H1 (cell line): ENCODE measurements around the gene RPL38.

ENCODE experiments used
- EGR1 ChIP-seq: IDR thresholded peaks from 2 replicates; pipeline ENCODE4 v1.6.1; 2011; ENCODE audit warnings: low read depth, low read length, borderline replicate concordance
- NANOG ChIP-seq: IDR thresholded peaks from 2 replicates; pipeline ENCODE4 v1.6.1; 2011; ENCODE audit warnings: low read length, low read depth, mild to moderate bottlenecking, inconsistent platforms; ENCODE audit not compliant: insufficient read depth, poor library complexity, severe bottlenecking
- POLR2A ChIP-seq, 2 experiments: IDR thresholded peaks; 1 replicate in 1 of 2; 2 replicates in 1 of 2; pipeline ENCODE4 v1.6.1; 2011; ENCODE audit warnings: low read depth in 2 of 2, low read length in 2 of 2, mild to moderate bottlenecking in 2 of 2; ENCODE audit errors: control extremely low read depth in 1 of 2
- SP1 ChIP-seq: IDR thresholded peaks from 2 replicates; pipeline ENCODE4 v1.6.1; 2011; ENCODE audit warnings: low read depth, low read length
- SRF ChIP-seq: IDR thresholded peaks from 2 replicates; pipeline ENCODE4 v1.6.1; 2011; ENCODE audit warnings: mild to moderate bottlenecking, low read depth, low read length, moderate library complexity
- TEAD4 ChIP-seq: IDR thresholded peaks from 2 replicates; pipeline ENCODE4 v1.6.1; 2012; ENCODE audit warnings: low read depth, low read length, inconsistent platforms, mixed read lengths
- TF ChIP-seq, protein P1 (sequence below), 3 experiments: IDR thresholded peaks; 1 replicate in 2 of 3; 2 replicates in 1 of 3; pipeline versions ENCODE4 v1.5.1 to v1.6.1; 2011; ENCODE audit warnings: low read length in 3 of 3, mild to moderate bottlenecking in 3 of 3, inconsistent platforms in 2 of 3, low read depth in 1 of 3, moderate library complexity in 1 of 3; ENCODE audit not compliant: insufficient read depth in 1 of 3; ENCODE audit errors: control extremely low read depth in 1 of 3
- TF ChIP-seq, protein P2 (sequence below): IDR thresholded peaks from 2 replicates; pipeline ENCODE4 v1.6.1; 2012; ENCODE audit warnings: inconsistent platforms

DNA sequence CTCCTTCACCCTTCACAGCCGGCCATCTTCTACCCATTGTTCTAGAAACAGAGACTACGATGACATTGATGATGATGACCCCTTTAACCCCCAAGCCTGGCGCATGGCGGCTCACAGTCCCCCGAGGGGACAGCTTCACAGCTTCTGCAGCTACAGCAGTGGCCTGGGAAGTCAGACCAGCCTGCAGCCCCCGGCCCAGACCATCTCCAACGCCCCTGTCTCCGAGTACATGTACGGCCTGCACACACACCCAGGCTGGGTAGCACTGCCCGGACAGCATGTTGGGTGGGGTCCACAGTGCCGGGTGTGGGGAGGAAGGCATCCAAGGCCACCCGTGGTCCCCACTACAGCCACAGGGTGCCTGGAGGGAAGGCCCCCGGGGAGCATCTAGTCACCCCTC lies 49.6 kb downstream of the RPL38 start:
- no peak for TF ChIP-seq SRF
- TF ChIP-seq, protein P1, sequence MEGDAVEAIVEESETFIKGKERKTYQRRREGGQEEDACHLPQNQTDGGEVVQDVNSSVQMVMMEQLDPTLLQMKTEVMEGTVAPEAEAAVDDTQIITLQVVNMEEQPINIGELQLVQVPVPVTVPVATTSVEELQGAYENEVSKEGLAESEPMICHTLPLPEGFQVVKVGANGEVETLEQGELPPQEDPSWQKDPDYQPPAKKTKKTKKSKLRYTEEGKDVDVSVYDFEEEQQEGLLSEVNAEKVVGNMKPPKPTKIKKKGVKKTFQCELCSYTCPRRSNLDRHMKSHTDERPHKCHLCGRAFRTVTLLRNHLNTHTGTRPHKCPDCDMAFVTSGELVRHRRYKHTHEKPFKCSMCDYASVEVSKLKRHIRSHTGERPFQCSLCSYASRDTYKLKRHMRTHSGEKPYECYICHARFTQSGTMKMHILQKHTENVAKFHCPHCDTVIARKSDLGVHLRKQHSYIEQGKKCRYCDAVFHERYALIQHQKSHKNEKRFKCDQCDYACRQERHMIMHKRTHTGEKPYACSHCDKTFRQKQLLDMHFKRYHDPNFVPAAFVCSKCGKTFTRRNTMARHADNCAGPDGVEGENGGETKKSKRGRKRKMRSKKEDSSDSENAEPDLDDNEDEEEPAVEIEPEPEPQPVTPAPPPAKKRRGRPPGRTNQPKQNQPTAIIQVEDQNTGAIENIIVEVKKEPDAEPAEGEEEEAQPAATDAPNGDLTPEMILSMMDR (IDR thresholded peaks at IDR 0.05; ENCODE audit: control extremely low read depth in 1 of 3, insufficient read depth in 1 of 3, low read depth in 1 of 3, low read length in 3 of 3), result no peak
- no peak for TF ChIP-seq EGR1
- TF ChIP-seq SP1, result no peak
- TF ChIP-seq TEAD4, result no peak
- TF ChIP-seq, protein P2, sequence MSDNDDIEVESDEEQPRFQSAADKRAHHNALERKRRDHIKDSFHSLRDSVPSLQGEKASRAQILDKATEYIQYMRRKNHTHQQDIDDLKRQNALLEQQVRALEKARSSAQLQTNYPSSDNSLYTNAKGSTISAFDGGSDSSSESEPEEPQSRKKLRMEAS, result no peak
- no peak for TF ChIP-seq NANOG
- no peak for TF ChIP-seq POLR2A (IDR thresholded peaks at IDR 0.05; ENCODE audit: control extremely low read depth in 1 of 2, low read depth in 2 of 2, low read length in 2 of 2)
